ENCODE data around the gene SPATA46.

GRCh38 chr1:162367073-162367472 is 9.6 kb downstream of the SPATA46 start:
- TF ChIP-seq CTCF (IDR thresholded peaks at IDR 0.05) (no peak), POLR2A (IDR thresholded peaks at IDR 0.05) (no peak), EP300 (IDR thresholded peaks at IDR 0.05) (no peak)
